KMS-11 (cell line): ENCODE data around the gene UBXN7.
"Not testable (repeated sequence)": the region's sequence is repeated elsewhere in the genome, so short reads cannot be mapped to it uniquely, and the experiment has no call there.

Experiments
- H2AFZ ChIP-seq: fragments of 200-600 bp; sonication (generic); 2 replicates; pipeline ENCODE4 v1.6.1; 2016; ENCODE audit warnings: antibody characterized with exemption, mixed run types, low read depth
- H3K27ac ChIP-seq: fragments of 200-600 bp; sonication (generic); 2 replicates; pipeline ENCODE4 v1.6.1; 2016; ENCODE audit warnings: mild to moderate bottlenecking, mixed run types
- H3K27me3 ChIP-seq: fragments of 200-600 bp; sonication (generic); 2 replicates; pipeline ENCODE4 v1.6.1; 2017; ENCODE audit warnings: mild to moderate bottlenecking, low read depth, mixed run types, moderate library complexity; ENCODE audit not compliant: insufficient read depth
- H3K36me3 ChIP-seq: fragments of 200-600 bp; sonication (generic); 2 replicates; pipeline ENCODE4 v1.6.1; 2017; ENCODE audit warnings: mild to moderate bottlenecking, mixed run types; ENCODE audit not compliant: insufficient read depth
- H3K4me1 ChIP-seq: fragments of 200-600 bp; sonication (generic); 2 replicates; pipeline ENCODE4 v1.6.1; 2016; ENCODE audit warnings: mild to moderate bottlenecking, low read depth, mixed run types; ENCODE audit not compliant: poor library complexity, severe bottlenecking
- H3K4me2 ChIP-seq: fragments of 200-600 bp; sonication (generic); 2 replicates; pipeline ENCODE4 v1.7.0; 2016; ENCODE audit warnings: mild to moderate bottlenecking, mixed run types
- H3K4me3 ChIP-seq: fragments of 200-600 bp; sonication (generic); IDR thresholded peaks from 2 replicates; pipeline ENCODE4 v1.6.1; 2017; ENCODE audit warnings: low read depth, low read length, mixed read lengths; ENCODE audit not compliant: insufficient read depth
- H3K79me2 ChIP-seq: fragments of 200-600 bp; sonication (generic); 2 replicates; pipeline ENCODE4 v1.6.1; 2016; ENCODE audit warnings: low read depth, mixed run types; ENCODE audit not compliant: insufficient read depth
- H3K9ac ChIP-seq: fragments of 200-600 bp; sonication (generic); 2 replicates; pipeline ENCODE4 v1.6.1; 2016; ENCODE audit warnings: mild to moderate bottlenecking, mixed run types
- H4K20me1 ChIP-seq: fragments of 200-600 bp; sonication (generic); 2 replicates; pipeline ENCODE4 v1.6.1; 2016; ENCODE audit warnings: mild to moderate bottlenecking, mixed run types; ENCODE audit not compliant: insufficient read depth
- TF ChIP-seq, protein P1 (sequence below): fragments of 200-600 bp; sonication (generic); conservative IDR thresholded peaks from 2 replicates; pipeline ENCODE4 v1.6.1; 2017; ENCODE audit warnings: low read depth, mild to moderate bottlenecking, antibody characterized with exemption, low read length, moderate library complexity, mixed read lengths

Gene UBXN7

DNA sequence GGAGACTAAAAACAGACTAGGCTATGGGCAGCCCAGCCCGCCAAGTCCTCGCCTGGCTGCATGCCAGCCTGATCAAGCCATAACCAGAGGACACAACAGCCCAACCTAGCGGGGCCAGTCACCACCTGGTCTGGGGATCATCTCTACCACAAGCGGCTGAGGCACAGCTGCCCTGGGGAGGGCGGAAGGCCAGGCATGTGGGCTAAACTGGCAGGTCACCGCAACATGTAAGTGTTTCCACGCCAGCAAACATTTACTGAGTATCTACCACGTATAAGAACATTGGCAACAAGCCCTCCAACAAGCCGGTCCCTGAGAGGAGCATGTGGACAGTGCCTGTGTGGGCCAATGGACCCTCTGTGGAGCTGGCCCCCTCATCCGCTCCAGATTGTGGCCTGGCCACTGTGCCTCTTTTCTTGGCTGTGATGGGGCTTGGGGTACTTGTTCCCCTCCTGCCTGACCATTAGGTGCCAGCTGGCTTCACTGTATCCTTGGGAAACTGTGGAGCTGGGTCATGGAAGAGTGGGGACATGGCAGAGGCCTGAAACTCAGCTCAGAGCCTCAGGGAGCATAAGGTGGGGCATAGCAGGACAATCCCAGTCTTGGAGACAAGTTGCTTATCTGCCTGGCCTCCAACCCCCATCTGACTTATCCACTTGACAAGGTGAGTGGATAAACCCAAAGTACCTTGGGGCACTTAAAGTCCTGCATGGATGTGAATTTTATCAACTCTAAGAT is 9.0 kb downstream of the UBXN7 start:
- no peak overlapping the region for H2AFZ ChIP-seq
- peaks cover 95% of the 10 kb centered on the region for H3K79me2 ChIP-seq
- no peaks in the 10 kb centered on the region for H4K20me1 ChIP-seq
- H3K27ac ChIP-seq = no peak overlapping the region
- no peaks in the 10 kb centered on the region for H3K36me3 ChIP-seq
- H3K27me3 ChIP-seq = no peaks in the 10 kb centered on the region
- H3K4me3 ChIP-seq = no peak overlapping the region
- H3K9ac ChIP-seq = no peak overlapping the region
- TF ChIP-seq, protein P1, sequence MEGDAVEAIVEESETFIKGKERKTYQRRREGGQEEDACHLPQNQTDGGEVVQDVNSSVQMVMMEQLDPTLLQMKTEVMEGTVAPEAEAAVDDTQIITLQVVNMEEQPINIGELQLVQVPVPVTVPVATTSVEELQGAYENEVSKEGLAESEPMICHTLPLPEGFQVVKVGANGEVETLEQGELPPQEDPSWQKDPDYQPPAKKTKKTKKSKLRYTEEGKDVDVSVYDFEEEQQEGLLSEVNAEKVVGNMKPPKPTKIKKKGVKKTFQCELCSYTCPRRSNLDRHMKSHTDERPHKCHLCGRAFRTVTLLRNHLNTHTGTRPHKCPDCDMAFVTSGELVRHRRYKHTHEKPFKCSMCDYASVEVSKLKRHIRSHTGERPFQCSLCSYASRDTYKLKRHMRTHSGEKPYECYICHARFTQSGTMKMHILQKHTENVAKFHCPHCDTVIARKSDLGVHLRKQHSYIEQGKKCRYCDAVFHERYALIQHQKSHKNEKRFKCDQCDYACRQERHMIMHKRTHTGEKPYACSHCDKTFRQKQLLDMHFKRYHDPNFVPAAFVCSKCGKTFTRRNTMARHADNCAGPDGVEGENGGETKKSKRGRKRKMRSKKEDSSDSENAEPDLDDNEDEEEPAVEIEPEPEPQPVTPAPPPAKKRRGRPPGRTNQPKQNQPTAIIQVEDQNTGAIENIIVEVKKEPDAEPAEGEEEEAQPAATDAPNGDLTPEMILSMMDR = no peak
- no peak overlapping the region for H3K4me2 ChIP-seq
- peaks cover 11% of the 10 kb centered on the region for H3K4me1 ChIP-seq

DNA sequence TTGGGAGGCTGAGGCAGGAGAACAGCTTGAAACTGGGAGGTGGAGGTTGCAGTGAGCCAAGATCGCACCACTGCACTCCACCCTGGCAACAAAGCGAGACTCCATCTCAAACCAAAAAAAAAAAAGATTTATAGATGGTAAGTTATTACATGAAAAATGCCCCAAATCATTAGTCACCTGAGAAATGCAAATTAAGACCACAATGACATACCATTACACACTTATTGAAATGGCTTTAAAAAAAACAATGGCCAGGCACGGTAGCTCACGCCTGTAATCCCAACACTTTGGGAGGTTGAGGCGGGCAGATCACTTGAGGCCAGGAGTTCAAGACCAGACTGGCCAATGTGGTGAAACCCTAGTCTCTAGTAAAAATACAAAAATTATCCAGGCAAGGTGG is 10.6 kb downstream of the UBXN7 start:
- not testable (repeated sequence) for H3K4me2 ChIP-seq, H3K4me3 ChIP-seq, H4K20me1 ChIP-seq, H3K36me3 ChIP-seq, H3K27ac ChIP-seq, H3K9ac ChIP-seq, H2AFZ ChIP-seq, H3K27me3 ChIP-seq
- H3K4me1 ChIP-seq = peaks cover 11% of the 10 kb centered on the region
- H3K79me2 ChIP-seq = peaks cover 87% of the 10 kb centered on the region

DNA sequence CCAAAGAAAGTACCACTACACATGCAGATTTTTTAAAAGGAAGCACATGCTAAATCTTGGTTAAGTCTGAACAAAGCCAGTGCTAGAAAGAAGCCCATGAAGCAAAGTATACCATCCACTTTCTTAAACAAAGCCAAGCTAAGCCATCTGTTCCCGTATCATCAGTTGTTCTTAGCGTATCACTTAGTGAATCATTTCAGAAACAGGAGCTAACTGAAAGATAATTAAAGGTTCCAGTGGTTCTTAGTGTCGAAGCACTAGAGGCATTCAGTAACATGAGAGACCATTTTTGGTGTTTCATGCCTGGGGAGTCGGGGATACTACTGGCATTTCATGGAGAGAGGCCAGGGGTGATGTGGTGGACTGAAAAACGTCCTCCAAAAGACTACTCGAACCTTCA is 12.8 kb downstream of the UBXN7 start:
- Histone ChIP-seq H3K27ac (no peak overlapping the region), H3K4me2 (no peak overlapping the region), H4K20me1 (no peaks in the 10 kb centered on the region), H3K4me3 (no peak overlapping the region), H3K36me3 (no peaks in the 10 kb centered on the region), H3K9ac (no peak overlapping the region), H2AFZ (no peak overlapping the region), H3K79me2 (peaks cover 86% of the 10 kb centered on the region), H3K4me1 (peaks cover 11% of the 10 kb centered on the region), H3K27me3 (no peaks in the 10 kb centered on the region)
- TF ChIP-seq, protein P1 = no peak

DNA sequence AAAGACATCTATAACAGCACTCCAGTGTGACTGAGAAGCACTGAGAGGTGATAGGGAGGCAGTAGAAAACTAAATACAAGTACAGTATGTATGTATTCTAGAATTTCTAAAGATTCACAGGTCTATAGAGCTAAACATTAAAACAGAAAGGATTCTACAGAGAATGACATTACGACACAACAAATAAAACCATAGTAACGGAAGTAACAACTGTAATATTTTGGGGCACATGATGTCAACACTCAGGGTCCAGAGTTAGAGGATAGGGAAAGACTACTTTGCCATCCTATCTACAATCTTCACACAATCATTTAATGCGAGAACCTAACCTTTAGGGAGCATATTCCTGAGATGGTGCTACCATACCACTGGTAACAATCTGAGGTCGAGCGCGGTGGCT is 13.6 kb downstream of the UBXN7 start:
- H4K20me1 ChIP-seq = no peaks in the 10 kb centered on the region
- no peak overlapping the region for H3K9ac ChIP-seq
- H3K27ac ChIP-seq = no peak overlapping the region
- no peaks in the 10 kb centered on the region for H3K27me3 ChIP-seq
- TF ChIP-seq, protein P1 = no peak
- H3K4me3 ChIP-seq = no peak overlapping the region
- H3K4me1 ChIP-seq = peaks cover 11% of the 10 kb centered on the region
- peaks cover 82% of the 10 kb centered on the region for H3K79me2 ChIP-seq
- no peaks in the 10 kb centered on the region for H3K36me3 ChIP-seq
- no peak overlapping the region for H3K4me2 ChIP-seq
- H2AFZ ChIP-seq = no peak overlapping the region

DNA sequence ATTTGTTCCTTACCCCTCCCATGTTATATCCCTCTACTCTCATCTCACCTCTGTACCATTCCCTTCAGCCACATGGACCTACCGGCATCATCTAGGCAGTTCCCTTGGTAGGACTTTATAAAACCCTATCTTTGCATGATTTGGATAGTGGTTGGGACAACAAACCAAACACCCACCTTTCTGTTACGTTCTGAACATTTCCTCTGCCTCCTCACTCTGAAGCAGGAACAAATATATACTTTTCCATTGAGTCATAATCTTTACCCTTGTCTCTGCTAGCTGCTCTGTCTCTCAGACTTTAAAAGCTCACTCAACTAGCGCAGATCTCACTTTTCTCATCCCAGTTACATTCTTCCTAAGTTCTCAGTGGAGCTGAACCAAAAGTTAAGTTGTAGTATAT is 17.8 kb downstream of the UBXN7 start:
- Histone ChIP-seq H3K4me1 (no peaks in the 10 kb centered on the region), H2AFZ (no peak overlapping the region), H3K27me3 (no peaks in the 10 kb centered on the region), H4K20me1 (no peaks in the 10 kb centered on the region), H3K27ac (no peak overlapping the region), H3K4me2 (no peak overlapping the region), H3K79me2 (peaks cover 82% of the 10 kb centered on the region), H3K36me3 (no peaks in the 10 kb centered on the region), H3K9ac (no peak overlapping the region), H3K4me3 (no peak overlapping the region)
- TF ChIP-seq, protein P1 = no peak
